GM21360 (cell line): ENCODE measurements around the gene C12orf42.
A peak's percentile ranks its signal among the peaks of the same experiment; 100 is the strongest.

ENCODE experiments used
- ATAC-seq: cut with Tn5 transposase; IDR thresholded peaks from one replicate; pipeline ENCODE4 v1.9.1; 2021; ENCODE audit warnings: mild to moderate bottlenecking, moderate library complexity; ENCODE audit not compliant: unreplicated experiment

Gene C12orf42

GRCh38 chr12:103350116-103350515 is 145.7 kb downstream of the C12orf42 start:
- no peak for ATAC-seq

- no peak for ATAC-seq
These were observed 146.8 kb downstream of the C12orf42 start for GRCh38 chr12:103348935-103349334.

GRCh38 chr12:103336940-103337339 is 158.8 kb downstream of the C12orf42 start:
- no peak for ATAC-seq

GRCh38 chr12:103334466-103334865 is 161.3 kb downstream of the C12orf42 start:
- ATAC-seq, result no peak

GRCh38 chr12:103333676-103334075 is 162.1 kb downstream of the C12orf42 start:
- no peak for ATAC-seq

GRCh38 chr12:103331643-103332042 is 164.1 kb downstream of the C12orf42 start:
- no peak for ATAC-seq

- no peak for ATAC-seq
These were observed 165.1 kb downstream of the C12orf42 start for GRCh38 chr12:103330672-103331071.

- ATAC-seq, result no peak
These were observed 168.1 kb downstream of the C12orf42 start for GRCh38 chr12:103327676-103328075.

- ATAC-seq, result no peak
These were observed 169.6 kb downstream of the C12orf42 start for GRCh38 chr12:103326190-103326589.

GRCh38 chr12:103318566-103318965 is 177.2 kb downstream of the C12orf42 start:
- ATAC-seq, result no peak

- ATAC-seq, result no peak
These were observed 178.5 kb downstream of the C12orf42 start for GRCh38 chr12:103317220-103317619.

- no peak for ATAC-seq
These were observed 181.0 kb downstream of the C12orf42 start for GRCh38 chr12:103314786-103315185.

GRCh38 chr12:103313894-103314293 is 181.9 kb downstream of the C12orf42 start:
- ATAC-seq, result no peak

- no peak for ATAC-seq
These were observed 182.9 kb downstream of the C12orf42 start for GRCh38 chr12:103312742-103313354.

GRCh38 chr12:103310546-103311270 is 185.1 kb downstream of the C12orf42 start:
- ATAC-seq, result no peak

- no peak for ATAC-seq
These were observed 187.4 kb downstream of the C12orf42 start for GRCh38 chr12:103308396-103308795.

- no peak for ATAC-seq
These were observed 192.3 kb downstream of the C12orf42 start for GRCh38 chr12:103303484-103303883.

- no peak for ATAC-seq
These were observed 193.9 kb downstream of the C12orf42 start for GRCh38 chr12:103301642-103302591.

- no peak for ATAC-seq
These were observed 207.8 kb downstream of the C12orf42 start for GRCh38 chr12:103288016-103288415.

- ATAC-seq, result no peak
These were observed 213.6 kb downstream of the C12orf42 start for GRCh38 chr12:103282124-103282523.

- peak; percentile 95 for ATAC-seq
These were observed 216.3 kb downstream of the C12orf42 start for GRCh38 chr12:103279444-103279843.
